ENCODE measurements around the gene TUT4.

TUT4 gene

GRCh38 chr1:52403566-52404115 is 149.3 kb downstream of the TUT4 start:
- peak; percentile 19 to 34 for DNase-seq

- no peak for DNase-seq
Observed at GRCh38 chr1:52402860-52403240, 150.0 kb downstream of the TUT4 start.

- DNase-seq: no peak
Observed at GRCh38 chr1:52400131-52400530, 152.8 kb downstream of the TUT4 start.

GRCh38 chr1:52399629-52400028 is 153.3 kb downstream of the TUT4 start:
- DNase-seq: no peak

GRCh38 chr1:52393174-52393573 is 159.7 kb downstream of the TUT4 start:
- no peak for DNase-seq

GRCh38 chr1:52386458-52386857 is 166.4 kb downstream of the TUT4 start:
- DNase-seq: no peak

GRCh38 chr1:52385376-52385775 is 167.5 kb downstream of the TUT4 start:
- no peak for DNase-seq
